ENCODE measurements around the gene ELAVL2. TPM values are rescaled to one million over a fixed set of nuclear protein-coding genes. Genes with fewer than 3 reads are reported as not detected.

Gene ELAVL2
- total and polyA plus RNA-seq, 2 donors (not counting 3 experiments of a cell fraction or from before 2014, with no cell fraction given) = 0.06 to 0.20 TPM

- no peak overlapping the region for H3K4me2 ChIP-seq (ENCODE audit: insufficient read depth, low read length)
- no peaks in the 10 kb centered on the region for H4K20me1 ChIP-seq (replicated peaks; ENCODE audit: control insufficient read depth, extremely low read depth, insufficient read depth, low read length)
- DNase-seq (ENCODE audit: low read depth, low spot score) (no peak), FAIRE-seq (no peak)
- dilution Hi-C loops (cut with MboI; ENCODE audit: extremely low pct_ligation_motif_present, low sequenced_read_pairs) = no loop called here
- no peak overlapping the region for H3K4me3 ChIP-seq (replicated peaks in 1 of 3; ENCODE audit: insufficient read depth in 1 of 3, low read depth in 1 of 3, low read length in 3 of 3)
- BruUV-seq (replicated peaks) = no TSS peak
- no peak overlapping the region for H2AFZ ChIP-seq (ENCODE audit: low read depth, low read length)
- ChIA-PET POLR2A (no interaction called here), CTCF (no interaction called here)
- no peaks in the 10 kb centered on the region for H3K4me1 ChIP-seq (ENCODE audit: control insufficient read depth, extremely low read depth, insufficient read depth, low read length)
- H3K36me3 ChIP-seq (ENCODE audit: control insufficient read depth in 2 of 2, extremely low read depth in 1 of 2, insufficient read depth in 2 of 2, low read length in 2 of 2) = no peaks in the 10 kb centered on the region
- H3K9ac ChIP-seq (replicated peaks; ENCODE audit: extremely low read depth, insufficient read depth, low read length) = no peak overlapping the region
- no peaks in the 10 kb centered on the region for H3K79me2 ChIP-seq (ENCODE audit: control insufficient read depth, insufficient read depth, low read length)
- intact Hi-C loops (cut with micrococcal nuclease) = loop anchor here (5.0 kb wide), 1 partner anchor 888 kb away; no protein-coding TSS in a partner anchor
- H3K27ac ChIP-seq (ENCODE audit: insufficient read depth, low read depth, low read length) = no peak overlapping the region
- no peaks in the 10 kb centered on the region for H3K27me3 ChIP-seq (ENCODE audit: control insufficient read depth in 2 of 2, insufficient read depth in 2 of 2, low read length in 2 of 2)
- no peaks in the 10 kb centered on the region for H3K9me3 ChIP-seq (replicated peaks; ENCODE audit: control insufficient read depth, insufficient read depth, low read length)
- H3K9me1 ChIP-seq (replicated peaks; ENCODE audit: control insufficient read depth, extremely low read depth, insufficient read depth, low read length) = no peaks in the 10 kb centered on the region
- TF ChIP-seq EZH2 (IDR thresholded peaks at IDR 0.05; ENCODE audit: borderline replicate concordance, low read depth, low read length, severe bottlenecking) (no peak), JUN (IDR thresholded peaks at IDR 0.05; ENCODE audit: borderline replicate concordance, insufficient read depth, insufficient read length, low read depth) (no peak), CTCF (IDR thresholded peaks at IDR 0.05; ENCODE audit: extremely low read depth in 1 of 2, insufficient read depth in 1 of 2, low read depth in 1 of 2, low read length in 2 of 2) (no peak), MAX (IDR thresholded peaks at IDR 0.05; ENCODE audit: insufficient read depth, insufficient read length) (no peak), MYC (IDR thresholded peaks at IDR 0.05; ENCODE audit: low read depth, low read length) (no peak), POLR2AphosphoS5 (IDR thresholded peaks at IDR 0.05; ENCODE audit: insufficient read depth, low read depth, low read length) (no peak), POLR2A (IDR thresholded peaks at IDR 0.05; ENCODE audit: low read depth, low read length) (no peak), GATA2 (IDR thresholded peaks at IDR 0.05; ENCODE audit: insufficient read depth, insufficient read length, low read depth, low read length) (no peak)
These were observed 125.7 kb downstream of the ELAVL2 start for GRCh38 chr9:23700359-23700758.

Measured in endothelial cell of umbilical vein (primary cell).